ENCODE results near the gene C11orf91.
A peak's percentile ranks its signal among the peaks of the same experiment; 100 is the strongest.

The C11orf91 gene

DNA sequence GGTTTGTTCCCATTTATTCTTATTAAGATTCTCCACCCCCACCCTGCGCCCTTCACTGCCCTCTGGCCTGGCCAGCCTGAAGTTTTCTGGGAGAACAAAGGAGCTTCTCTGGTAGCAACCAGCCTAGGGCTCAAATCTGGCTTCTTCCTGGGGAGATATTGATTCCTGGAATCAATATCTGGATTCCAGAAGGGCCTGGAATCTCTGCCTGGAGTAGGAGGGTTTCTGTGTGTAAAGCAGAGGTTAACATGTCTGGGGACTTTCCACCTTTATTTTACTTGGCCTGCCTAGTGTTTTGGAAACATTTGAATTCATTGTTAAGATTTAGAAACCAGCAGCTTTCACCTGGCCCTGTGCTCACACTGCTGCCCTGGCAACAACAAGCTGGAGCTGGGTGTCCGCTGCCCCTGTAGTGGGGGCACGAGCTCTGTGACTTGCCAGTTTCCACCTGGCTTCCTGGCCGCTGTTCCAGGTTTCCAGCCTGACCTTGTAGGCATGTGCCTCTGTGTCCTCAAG lies 5.5 kb downstream of the C11orf91 start:
- Histone ChIP-seq H3K4me2 (peak overlapping the region; percentile 13; the same call in 1 of the 2 replicates), H3K4me1 (ENCODE audit: low read depth, poor library complexity, severe bottlenecking) (peaks cover 30% of the 10 kb centered on the region), H4K20me1 (ENCODE audit: insufficient read depth) (no peaks in the 10 kb centered on the region), H3K27ac (no peak overlapping the region), H2AFZ (ENCODE audit: low read depth) (no peak overlapping the region), H3K27me3 (ENCODE audit: insufficient read depth, low read depth) (no peaks in the 10 kb centered on the region), H3K79me2 (ENCODE audit: insufficient read depth, low read depth) (no peaks in the 10 kb centered on the region), H3K36me3 (ENCODE audit: insufficient read depth) (no peaks in the 10 kb centered on the region), H3K4me3 (IDR thresholded peaks at IDR 0.05; ENCODE audit: insufficient read depth, low read depth, low read length) (no peak overlapping the region), H3K9ac (no peak overlapping the region)
- TF ChIP-seq CTCF (conservative IDR thresholded peaks at IDR 0.05; ENCODE audit: low read depth, low read length) = no peak

- Histone ChIP-seq H3K27ac (no peak overlapping the region), H3K4me1 (ENCODE audit: low read depth, poor library complexity, severe bottlenecking) (peaks cover 30% of the 10 kb centered on the region), H3K4me2 (peak overlapping the region; percentile 13; the same call in 1 of the 2 replicates)
Measured at GRCh38 chr11:33694346-33695050, 6.1 kb downstream of the C11orf91 start.

GRCh38 chr11:33692541-33692940 lies 8.1 kb downstream of the C11orf91 start:
- H4K20me1 ChIP-seq (ENCODE audit: insufficient read depth) = no peaks in the 10 kb centered on the region
- H3K4me2 ChIP-seq = peak overlapping the region; percentile 23; the same call in 1 of the 2 replicates
- H3K27ac ChIP-seq = no peak overlapping the region
- H3K79me2 ChIP-seq (ENCODE audit: insufficient read depth, low read depth) = no peaks in the 10 kb centered on the region
- H3K4me1 ChIP-seq (ENCODE audit: low read depth, poor library complexity, severe bottlenecking) = peaks cover 39% of the 10 kb centered on the region
- no peak overlapping the region for H3K4me3 ChIP-seq (IDR thresholded peaks at IDR 0.05; ENCODE audit: insufficient read depth, low read depth, low read length)
- H2AFZ ChIP-seq (ENCODE audit: low read depth) = no peak overlapping the region
- H3K27me3 ChIP-seq (ENCODE audit: insufficient read depth, low read depth) = no peaks in the 10 kb centered on the region
- H3K36me3 ChIP-seq (ENCODE audit: insufficient read depth) = no peaks in the 10 kb centered on the region
- no peak overlapping the region for H3K9ac ChIP-seq
- no peak for TF ChIP-seq CTCF (conservative IDR thresholded peaks at IDR 0.05; ENCODE audit: low read depth, low read length)

More at GRCh38 chr11:33694346-33695050, 6.1 kb downstream of the C11orf91 start:
- Histone ChIP-seq H3K4me3 (IDR thresholded peaks at IDR 0.05; ENCODE audit: insufficient read depth, low read depth, low read length) (no peak overlapping the region), H4K20me1 (ENCODE audit: insufficient read depth) (no peaks in the 10 kb centered on the region), H3K9ac (no peak overlapping the region), H3K36me3 (ENCODE audit: insufficient read depth) (no peaks in the 10 kb centered on the region), H3K79me2 (ENCODE audit: insufficient read depth, low read depth) (no peaks in the 10 kb centered on the region), H3K27me3 (ENCODE audit: insufficient read depth, low read depth) (no peaks in the 10 kb centered on the region), H2AFZ (ENCODE audit: low read depth) (no peak overlapping the region)
- TF ChIP-seq CTCF (conservative IDR thresholded peaks at IDR 0.05; ENCODE audit: low read depth, low read length) = no peak

DNA sequence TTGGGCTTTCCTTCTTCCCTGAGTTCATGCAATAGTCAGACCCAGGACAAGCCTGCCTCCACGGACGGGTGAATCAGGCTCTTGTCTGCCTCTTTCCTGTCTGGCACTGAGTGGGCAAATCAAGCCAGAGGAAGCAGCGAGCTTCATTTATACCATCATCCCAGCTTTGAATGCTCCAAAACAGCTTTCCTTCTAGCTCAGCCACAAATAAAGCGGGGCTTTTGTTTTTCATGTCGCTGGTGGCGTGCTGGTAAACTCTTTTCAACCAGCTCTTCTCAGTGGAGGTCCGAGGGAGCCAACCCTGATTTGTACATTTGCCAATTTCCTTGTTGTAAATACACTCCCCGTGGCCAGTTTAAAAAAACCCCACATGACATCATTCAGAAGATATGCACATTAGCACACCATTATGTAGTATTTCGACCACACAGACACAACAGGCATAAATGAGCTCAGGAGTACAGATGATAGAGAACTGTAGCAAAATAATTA lies 8.6 kb downstream of the C11orf91 start:
- H3K27me3 ChIP-seq (ENCODE audit: insufficient read depth, low read depth) = no peaks in the 10 kb centered on the region
- peak overlapping the region; percentile 23; the same call in 1 of the 2 replicates for H3K4me2 ChIP-seq
- no peaks in the 10 kb centered on the region for H4K20me1 ChIP-seq (ENCODE audit: insufficient read depth)
- no peaks in the 10 kb centered on the region for H3K79me2 ChIP-seq (ENCODE audit: insufficient read depth, low read depth)
- no peak overlapping the region for H3K4me3 ChIP-seq (IDR thresholded peaks at IDR 0.05; ENCODE audit: insufficient read depth, low read depth, low read length)
- no peak overlapping the region for H3K9ac ChIP-seq
- H3K4me1 ChIP-seq (ENCODE audit: low read depth, poor library complexity, severe bottlenecking) = peaks cover 43% of the 10 kb centered on the region
- H3K27ac ChIP-seq = no peak overlapping the region
- H2AFZ ChIP-seq (ENCODE audit: low read depth) = no peak overlapping the region
- H3K36me3 ChIP-seq (ENCODE audit: insufficient read depth) = no peaks in the 10 kb centered on the region
- no peak for TF ChIP-seq CTCF (conservative IDR thresholded peaks at IDR 0.05; ENCODE audit: low read depth, low read length)

Data from KMS-11 (cell line).